IPS-18c (cell line): ENCODE measurements around the gene CCDC198.

ENCODE experiments used
- H3K4me3 ChIP-seq: 2 replicates; pipeline ENCODE4 v1.7.0; 2013; ENCODE audit warnings: low read depth, mild to moderate bottlenecking, low read length, moderate library complexity; ENCODE audit not compliant: insufficient read depth
- H3K9me3 ChIP-seq: one replicate; pipeline ENCODE4 v1.6.1; 2013; ENCODE audit warnings: mild to moderate bottlenecking, low read length, moderate library complexity; ENCODE audit not compliant: control insufficient read depth, insufficient read depth

The CCDC198 gene, protein sequence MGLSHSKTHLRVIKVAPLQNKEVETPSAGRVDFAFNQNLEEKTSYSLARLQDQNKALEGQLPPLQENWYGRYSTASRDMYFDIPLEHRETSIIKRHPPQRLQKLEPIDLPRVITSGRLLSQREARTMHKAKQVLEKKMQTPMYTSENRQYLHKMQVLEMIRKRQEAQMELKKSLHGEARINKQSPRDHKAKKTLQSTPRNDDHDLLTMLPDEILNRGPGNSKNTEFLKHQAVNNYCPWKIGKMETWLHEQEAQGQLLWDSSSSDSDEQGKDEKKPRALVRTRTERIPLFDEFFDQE

DNA sequence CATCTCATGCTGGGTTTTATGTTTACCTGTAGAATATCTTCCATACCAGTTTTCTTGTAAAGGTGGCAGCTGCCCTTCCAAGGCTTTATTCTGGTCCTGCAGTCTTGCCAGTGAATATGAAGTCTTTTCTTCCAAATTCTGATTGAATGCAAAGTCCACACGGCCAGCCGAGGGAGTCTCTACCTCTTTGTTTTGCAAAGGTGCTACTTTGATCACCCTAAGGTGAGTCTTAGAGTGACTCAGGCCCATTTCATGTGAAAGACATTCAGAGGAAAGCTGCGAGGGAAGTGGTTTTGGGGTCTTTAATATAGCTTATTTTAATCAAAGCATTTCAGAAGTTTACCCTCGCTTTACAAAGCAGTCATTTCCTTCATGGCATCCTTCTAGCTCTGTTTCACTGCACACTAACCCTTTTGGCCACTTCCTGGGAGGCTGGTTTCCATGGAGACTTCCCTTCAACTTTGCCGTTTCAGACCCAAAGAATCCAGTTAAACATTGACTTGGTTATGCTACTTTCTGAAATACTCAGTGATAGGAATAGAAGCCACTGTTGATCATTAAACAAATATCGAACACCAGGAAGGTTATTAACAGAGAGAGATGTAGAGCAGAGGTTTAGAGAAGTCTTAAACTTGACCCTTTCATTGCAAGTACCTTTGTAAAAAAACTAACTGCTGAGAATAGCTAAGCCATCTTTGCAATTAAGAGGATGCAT is at the start of gene CCDC198:
CCDC198 (minus strand) TSS at position 391 of the 715 bp plus-strand sequence; CDS start at position 249, 142 bp downstream.
- H3K9me3 ChIP-seq: no peaks in the 10 kb centered on the region
- H3K4me3 ChIP-seq: no peak within 1 kb of the TSS

DNA sequence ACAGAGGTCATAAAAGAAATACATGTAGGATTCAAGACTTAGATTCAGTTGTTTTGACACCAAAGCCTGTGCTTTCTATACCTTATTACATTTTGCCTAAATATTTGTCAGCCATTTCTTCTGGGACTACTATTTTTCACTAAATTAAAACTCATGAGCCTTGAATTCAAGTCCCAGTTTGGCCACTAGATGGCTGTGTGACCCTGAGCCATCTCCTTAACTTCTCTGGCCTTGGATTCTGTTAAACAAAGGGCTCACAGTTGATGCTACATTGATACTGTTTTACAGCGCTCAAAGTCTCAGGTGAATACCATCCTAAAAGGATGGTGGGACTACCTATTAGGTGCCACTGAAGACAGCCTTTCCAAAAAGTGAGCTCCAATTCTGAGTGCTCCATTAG is 39.6 kb upstream of the CCDC198 start:
- H3K9me3 ChIP-seq: no peaks in the 10 kb centered on the region
- H3K4me3 ChIP-seq: no peak overlapping the region

DNA sequence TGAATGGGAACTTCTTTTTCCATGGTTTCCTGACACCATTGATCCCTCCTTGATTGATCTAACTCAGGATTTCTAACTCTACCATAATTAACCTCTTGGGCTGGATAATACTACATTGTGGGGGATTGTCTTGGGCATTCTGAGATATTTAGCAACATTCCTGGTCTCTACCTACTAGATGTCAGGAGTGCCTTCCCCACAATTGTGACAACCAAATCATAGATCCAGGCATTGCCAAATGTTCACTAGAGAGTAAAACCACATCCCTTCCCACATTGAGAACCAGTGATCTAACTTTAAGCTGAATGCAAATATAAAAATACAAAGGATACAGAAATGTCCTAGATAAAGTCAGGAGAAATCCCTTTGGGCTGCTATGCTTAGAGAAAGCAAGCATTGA is 36.9 kb upstream of the CCDC198 start:
- no peak overlapping the region for H3K4me3 ChIP-seq

DNA sequence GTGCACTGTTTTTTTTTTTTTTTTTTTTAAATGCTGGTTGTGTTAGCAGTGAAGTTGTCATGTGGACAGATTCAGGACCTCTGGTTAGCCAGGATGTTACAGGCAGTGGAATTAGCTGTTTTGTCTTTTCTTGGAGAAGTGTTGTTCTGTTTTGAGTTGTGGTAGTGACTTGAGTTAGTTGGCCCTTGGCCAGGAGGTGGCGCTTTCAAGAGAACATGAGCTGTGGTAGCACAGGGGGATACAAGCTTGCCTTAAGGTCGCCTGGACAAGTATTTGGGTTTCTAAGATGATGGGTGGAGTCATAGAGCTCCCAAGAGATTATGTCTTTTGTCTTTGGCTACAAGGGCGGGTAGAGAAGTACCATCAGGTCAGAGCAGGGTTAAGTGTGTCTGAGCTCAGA is 33.3 kb upstream of the CCDC198 start:
- Histone ChIP-seq H3K9me3 (peaks cover 2% of the 10 kb centered on the region), H3K4me3 (no peak overlapping the region)

More for the DNA sequence above, 36.9 kb upstream of the CCDC198 start:
- H3K9me3 ChIP-seq: no peaks in the 10 kb centered on the region

DNA sequence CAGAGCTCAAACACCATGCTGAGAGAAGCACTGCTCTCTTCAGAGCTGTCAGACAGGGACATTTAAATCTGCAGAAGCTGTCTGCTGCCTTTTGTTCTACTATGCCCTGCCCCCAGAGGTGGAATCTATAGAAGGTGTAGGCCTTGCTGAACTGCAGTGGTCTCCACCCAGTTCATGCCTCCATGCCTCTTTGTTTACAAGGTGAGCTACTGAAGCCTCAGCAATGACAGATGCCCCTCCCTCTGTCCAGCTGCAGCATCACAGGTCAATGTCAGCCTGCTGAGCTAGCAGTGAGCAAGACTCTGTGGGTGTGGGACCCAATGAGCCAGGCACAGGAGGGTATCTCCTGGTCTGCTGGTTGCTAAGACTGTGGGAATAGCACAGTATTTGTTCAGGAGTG is 25.4 kb upstream of the CCDC198 start:
- Histone ChIP-seq H3K4me3 (no peak overlapping the region), H3K9me3 (peaks cover 2% of the 10 kb centered on the region)

DNA sequence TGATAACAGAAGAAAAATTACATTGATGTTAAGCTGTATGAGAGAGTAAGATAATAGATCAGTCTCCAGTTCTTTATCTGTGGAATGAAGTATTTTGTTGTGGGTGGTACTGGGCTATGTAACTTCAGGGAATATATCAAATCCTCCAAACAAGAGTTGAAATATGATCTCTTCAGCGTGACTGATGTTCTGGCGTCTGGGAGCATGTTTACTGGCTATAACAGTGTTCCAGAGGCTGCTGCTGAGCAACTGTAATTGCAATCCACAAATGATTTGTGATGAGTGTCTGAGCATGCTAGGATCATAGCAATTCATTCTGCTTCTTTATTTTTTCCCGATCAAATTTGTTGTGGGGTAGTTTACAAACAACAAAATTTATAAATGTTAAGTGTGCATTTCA is 18.6 kb upstream of the CCDC198 start:
- Histone ChIP-seq H3K9me3 (no peaks in the 10 kb centered on the region), H3K4me3 (no peak overlapping the region)

DNA sequence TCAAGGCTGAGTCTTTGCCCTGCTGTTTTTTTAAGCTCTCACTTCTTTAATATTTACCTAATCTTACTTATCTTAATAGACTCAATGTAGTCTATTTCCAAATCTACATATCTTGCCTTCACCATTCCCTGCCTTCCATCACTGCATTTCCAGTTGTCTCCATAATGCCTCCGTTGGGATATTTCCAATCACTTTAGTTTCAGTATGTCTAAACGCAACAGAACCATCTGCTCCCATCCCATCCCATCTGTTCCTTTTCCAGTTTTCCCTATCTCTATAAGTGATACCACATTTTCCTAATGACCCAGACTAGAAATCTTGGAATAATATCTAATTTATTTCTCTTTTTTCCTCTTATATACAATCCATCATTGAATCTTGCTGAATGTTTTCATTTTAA is 15.1 kb upstream of the CCDC198 start:
- no peak overlapping the region for H3K4me3 ChIP-seq

DNA sequence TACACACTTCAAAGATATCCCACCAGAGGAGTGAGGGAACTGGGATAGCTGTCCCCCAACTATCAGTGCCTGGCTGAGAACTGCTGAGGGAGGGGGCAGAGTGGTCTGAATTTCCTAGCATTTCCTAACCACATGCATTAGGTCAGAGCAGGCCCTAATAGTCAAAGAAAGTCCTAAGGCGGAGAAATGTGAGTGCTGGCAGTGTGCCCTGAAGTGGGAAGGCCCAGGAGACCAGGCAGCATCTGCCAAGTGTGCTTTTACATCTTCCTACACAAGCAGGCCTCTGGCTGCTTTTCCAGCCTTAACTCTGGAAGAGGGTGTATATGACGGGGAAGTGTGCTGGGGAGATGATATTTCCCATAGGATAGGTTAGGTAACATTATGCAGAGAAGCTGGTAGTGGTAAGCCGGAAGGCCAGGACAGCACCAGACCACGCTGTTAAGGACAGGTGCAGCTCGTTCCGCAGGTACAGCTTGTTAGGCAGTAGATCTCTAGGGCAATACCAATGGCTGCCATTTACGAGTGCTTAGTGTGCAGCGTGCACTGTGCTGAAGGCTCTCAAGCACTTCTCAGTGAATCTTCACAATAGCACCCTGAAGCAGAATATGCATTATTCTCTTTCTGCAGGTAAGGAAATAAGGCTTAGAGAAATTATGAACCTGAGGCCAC is 9.1 kb upstream of the CCDC198 start:
- H3K4me3 ChIP-seq: no peak overlapping the region
- H3K9me3 ChIP-seq: no peaks in the 10 kb centered on the region

More for the DNA sequence above, 15.1 kb upstream of the CCDC198 start:
- no peaks in the 10 kb centered on the region for H3K9me3 ChIP-seq

DNA sequence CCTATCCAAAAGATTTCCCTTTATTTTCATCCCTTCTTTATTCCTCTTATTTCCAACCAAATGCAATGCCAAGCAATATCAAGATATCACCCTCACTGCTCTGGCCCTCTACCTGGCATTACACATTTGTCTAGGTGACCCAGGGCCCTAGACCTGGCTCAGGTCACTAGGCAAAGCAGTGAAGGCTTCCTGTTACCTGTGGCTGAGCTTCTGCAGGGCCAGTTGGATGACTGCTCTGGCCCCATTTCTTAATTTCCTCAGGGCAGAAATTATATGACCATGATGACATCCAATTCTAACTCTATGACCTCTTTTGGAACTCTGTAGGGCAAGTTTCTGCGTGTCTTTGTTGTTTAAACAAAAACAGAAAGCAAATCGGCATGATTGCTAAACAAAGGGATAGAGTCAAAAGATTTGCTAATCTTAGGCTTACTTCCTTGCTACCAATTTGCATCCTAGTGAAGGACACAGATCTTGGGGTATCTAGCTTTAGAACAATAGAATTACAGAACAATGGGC is 7.4 kb upstream of the CCDC198 start:
- no peaks in the 10 kb centered on the region for H3K9me3 ChIP-seq
- H3K4me3 ChIP-seq: no peak overlapping the region

DNA sequence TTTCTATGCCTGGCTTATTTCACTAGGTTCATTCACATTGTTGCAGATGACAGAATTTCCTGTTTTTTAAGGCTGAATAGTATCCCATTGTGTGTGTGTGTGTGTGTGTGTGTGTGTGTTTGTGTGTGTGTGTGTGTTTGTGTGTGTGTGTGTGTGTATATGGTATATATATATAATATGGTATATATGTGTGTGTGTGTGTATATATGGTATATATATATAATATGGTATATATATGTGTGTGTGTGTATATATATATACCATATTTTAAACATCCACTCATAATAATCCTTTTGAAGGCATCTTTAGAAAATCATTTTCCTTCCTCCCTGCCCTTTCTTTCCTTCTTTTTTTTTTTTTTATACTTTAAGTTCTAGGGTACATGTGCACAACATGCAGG is 5.0 kb upstream of the CCDC198 start:
- Histone ChIP-seq H3K4me3 (no peak overlapping the region), H3K9me3 (no peaks in the 10 kb centered on the region)

DNA sequence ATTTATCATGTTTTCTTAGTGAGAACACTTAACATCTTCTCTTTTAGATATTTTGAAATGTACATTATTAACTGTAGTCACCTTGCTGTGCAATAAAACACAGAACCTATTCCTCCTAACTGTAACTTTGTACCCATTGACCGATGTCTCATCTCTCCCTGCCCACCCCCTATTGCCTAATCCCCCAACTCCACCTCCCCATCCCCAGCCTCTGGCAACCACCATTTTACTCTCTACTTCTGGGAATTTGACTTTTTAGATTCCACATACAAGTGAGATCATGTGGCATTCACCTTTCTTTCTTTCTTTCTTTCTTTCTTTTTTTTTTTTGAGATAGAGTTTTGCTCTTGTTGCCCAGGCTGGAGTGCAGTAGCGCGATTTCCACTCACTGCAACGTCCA is 4.4 kb upstream of the CCDC198 start:
- Histone ChIP-seq H3K4me3 (no peak overlapping the region), H3K9me3 (no peaks in the 10 kb centered on the region)

DNA sequence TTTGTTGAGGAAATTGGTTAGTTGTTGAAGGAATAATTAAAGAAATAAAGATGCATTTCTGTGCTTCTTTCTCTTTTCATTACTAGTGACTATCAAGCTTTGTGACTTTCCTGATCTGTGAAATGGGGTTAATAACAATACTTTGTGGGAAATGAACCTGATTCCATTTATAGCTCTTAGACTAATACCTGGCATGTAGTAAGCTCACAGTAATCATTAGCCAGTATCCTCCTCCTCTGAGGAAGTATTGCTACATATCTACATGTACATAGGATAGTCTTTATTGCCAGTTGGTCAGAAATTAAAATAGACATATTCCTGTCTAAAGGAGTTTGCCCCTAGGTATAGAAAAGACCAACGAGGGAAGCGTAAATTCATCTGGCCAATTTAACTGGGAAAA is 1.8 kb upstream of the CCDC198 start:
- Histone ChIP-seq H3K9me3 (no peaks in the 10 kb centered on the region), H3K4me3 (no peak overlapping the region)

DNA sequence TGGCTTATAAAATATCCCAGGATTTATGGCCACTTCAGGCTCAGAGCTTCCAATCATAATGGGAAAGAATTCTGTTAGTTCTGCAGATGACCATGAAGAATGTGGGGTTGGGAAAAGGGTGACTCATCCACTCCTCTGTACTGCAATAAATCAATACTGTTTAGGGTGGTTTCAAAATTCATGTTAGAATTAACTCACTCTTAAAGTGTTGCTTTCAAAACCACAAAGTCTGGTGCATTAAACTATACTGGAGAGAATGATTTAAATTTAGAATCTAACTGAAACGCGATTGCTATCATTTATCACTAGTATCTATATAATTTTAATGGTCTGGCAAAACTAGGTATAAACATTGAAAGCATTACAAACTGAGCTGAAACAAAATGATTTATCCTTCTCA is 798 bp downstream of the CCDC198 start:
- Histone ChIP-seq H3K9me3 (no peaks in the 10 kb centered on the region), H3K4me3 (no peak overlapping the region)

DNA sequence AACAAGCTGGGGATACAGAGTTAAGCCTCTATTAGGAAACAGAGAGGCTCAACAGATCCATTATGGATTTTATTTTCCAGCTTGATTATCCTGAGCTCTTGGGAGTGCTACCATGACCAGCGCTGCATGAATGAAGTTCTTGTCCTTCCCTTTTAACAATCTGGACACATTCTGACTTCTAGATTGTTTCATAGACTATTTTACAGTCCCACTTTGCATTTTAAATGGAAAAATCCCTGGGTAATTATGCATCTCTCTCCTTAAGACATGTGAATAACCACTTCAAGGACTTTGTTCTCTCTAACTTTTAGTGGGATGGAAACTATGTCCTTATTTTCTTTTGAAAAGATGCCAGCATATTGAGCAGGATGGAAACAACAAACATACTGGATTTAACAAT is 2.0 kb downstream of the CCDC198 start:
- H3K4me3 ChIP-seq: no peak overlapping the region
- H3K9me3 ChIP-seq: no peaks in the 10 kb centered on the region

DNA sequence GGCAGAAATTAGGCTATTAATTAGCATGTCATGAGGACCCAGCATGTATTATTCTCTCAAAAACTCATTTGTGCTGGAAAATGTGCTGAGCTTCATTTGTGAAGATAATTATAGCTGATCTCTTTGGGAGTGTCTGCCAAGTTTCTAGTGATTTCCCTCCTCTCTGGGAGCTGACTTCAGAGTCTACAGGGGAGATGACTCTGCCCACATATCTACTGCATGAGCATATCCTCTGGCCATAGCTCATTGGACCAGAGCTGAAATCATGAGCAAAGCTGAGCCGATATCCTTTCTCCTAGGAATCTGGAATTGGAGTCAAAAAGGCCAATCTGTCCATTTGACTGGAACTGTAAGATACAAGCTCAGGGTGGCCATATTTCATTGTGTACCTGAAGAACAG is 5.9 kb downstream of the CCDC198 start:
- Histone ChIP-seq H3K9me3 (no peaks in the 10 kb centered on the region), H3K4me3 (no peak overlapping the region)

DNA sequence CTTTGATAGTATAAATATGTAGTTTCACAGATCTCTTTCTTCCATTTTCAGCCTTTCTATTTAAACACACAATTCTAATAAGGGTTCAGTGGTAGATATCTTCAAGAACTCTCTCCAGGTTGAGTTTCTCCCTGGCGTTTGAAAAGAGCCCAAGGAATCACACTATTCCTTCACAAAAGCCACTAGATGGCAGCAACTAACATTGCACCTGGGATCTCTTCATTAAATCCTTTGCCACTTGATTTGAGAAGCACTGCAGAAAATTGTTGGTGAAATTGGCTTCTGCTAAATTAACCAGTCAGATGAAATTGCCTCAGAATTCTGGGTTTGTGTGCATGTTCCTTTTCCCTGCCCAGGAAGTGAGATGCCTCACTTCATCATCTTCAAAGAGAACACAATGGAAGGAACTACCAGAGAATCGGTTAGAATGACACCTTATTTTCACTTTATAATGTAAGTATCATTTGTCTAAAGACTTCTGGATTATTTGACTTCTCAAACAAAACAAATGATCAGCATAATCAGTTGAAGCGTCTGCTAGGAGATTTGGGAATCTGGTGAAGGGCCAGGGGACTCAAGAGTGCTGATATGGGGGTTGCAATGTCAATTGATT is 6.8 kb downstream of the CCDC198 start:
- H3K4me3 ChIP-seq: no peak overlapping the region
- no peaks in the 10 kb centered on the region for H3K9me3 ChIP-seq

DNA sequence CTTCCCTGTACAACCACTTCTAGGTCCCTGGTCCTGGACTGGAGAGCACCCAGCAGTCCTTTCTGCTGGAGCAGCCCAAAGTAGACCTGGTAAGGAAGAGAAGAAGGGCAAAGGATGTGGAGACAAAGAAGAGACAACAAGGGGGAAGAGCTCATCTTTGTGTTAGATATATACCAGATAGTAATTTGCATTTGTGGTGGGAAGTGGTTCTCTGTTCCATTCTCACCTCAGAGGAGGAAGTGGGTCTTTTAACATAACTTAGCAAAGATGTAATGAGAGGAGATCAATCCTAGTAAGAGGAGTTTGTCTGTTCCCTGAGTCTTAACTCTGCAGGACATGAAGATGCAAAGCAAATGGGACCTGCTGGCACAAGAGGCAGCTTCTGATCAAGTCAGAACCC is 8.0 kb downstream of the CCDC198 start:
- Histone ChIP-seq H3K4me3 (no peak overlapping the region), H3K9me3 (no peaks in the 10 kb centered on the region)

DNA sequence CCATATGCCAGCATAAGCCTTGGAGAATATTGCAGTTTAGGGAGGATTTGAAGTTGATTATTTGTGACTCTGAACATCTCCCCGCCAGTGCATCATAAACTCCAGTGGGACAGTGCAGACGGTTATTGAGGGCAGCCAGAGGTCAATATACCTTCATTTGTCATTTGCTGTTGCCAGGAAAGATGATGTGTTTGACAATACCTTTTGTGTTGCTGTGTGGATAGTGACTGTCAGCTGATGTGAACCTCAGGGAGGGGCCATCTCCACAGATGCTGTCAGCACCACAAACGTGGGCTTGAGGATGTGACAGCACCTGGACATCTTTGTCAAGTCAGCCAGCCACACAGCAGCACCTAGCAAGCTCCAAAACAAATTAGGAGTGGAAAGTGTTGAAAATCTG is 11.5 kb downstream of the CCDC198 start:
- no peaks in the 10 kb centered on the region for H3K9me3 ChIP-seq
- H3K4me3 ChIP-seq: no peak overlapping the region
